NT2/D1 (cell line): ENCODE results near the gene MYO1C.
"Not testable (repeated sequence)": the region's sequence is repeated elsewhere in the genome, so short reads cannot be mapped to it uniquely, and the experiment has no call there.

Experiments
- DNase-seq: peaks from one replicate; pipeline ENCODE4 v3.0.0-alpha.2; 2011; ENCODE audit warnings: low read depth, low spot score
- H3K27me3 ChIP-seq: 2 replicates; pipeline ENCODE4 v1.6.0; 2011; ENCODE audit warnings: mild to moderate bottlenecking; ENCODE audit not compliant: insufficient read length, insufficient read depth
- H3K36me3 ChIP-seq: 2 replicates; pipeline ENCODE4 v1.6.1; 2011; ENCODE audit warnings: mild to moderate bottlenecking, low read length, mixed read lengths; ENCODE audit not compliant: insufficient read depth, insufficient read length
- H3K4me1 ChIP-seq: 2 replicates; pipeline ENCODE4 v1.5.1; 2011; ENCODE audit not compliant: insufficient read depth, insufficient read length
- H3K4me3 ChIP-seq: 2 replicates; pipeline ENCODE4 v1.5.1; 2011; ENCODE audit warnings: low read depth; ENCODE audit not compliant: insufficient read length
- H3K9ac ChIP-seq: 2 replicates; pipeline ENCODE4 v1.6.0; 2011; ENCODE audit warnings: low read depth; ENCODE audit not compliant: insufficient read length
- H3K9me3 ChIP-seq: 2 replicates; pipeline ENCODE4 v1.5.1; 2011; ENCODE audit warnings: mild to moderate bottlenecking, low read length; ENCODE audit not compliant: insufficient read depth
- SUZ12 ChIP-seq: IDR thresholded peaks from 2 replicates; pipeline ENCODE4 v1.6.1; 2011; ENCODE audit not compliant: insufficient read length, insufficient read depth; ENCODE audit errors: extremely low read depth
- YY1 ChIP-seq: IDR thresholded peaks from 2 replicates; pipeline ENCODE4 v1.6.1; 2011; ENCODE audit not compliant: insufficient read length, insufficient read depth
- ZNF274 ChIP-seq: IDR thresholded peaks from 2 replicates; pipeline ENCODE4 v1.6.1; 2011; ENCODE audit warnings: mild to moderate bottlenecking, low read depth, low read length

The MYO1C gene

DNA sequence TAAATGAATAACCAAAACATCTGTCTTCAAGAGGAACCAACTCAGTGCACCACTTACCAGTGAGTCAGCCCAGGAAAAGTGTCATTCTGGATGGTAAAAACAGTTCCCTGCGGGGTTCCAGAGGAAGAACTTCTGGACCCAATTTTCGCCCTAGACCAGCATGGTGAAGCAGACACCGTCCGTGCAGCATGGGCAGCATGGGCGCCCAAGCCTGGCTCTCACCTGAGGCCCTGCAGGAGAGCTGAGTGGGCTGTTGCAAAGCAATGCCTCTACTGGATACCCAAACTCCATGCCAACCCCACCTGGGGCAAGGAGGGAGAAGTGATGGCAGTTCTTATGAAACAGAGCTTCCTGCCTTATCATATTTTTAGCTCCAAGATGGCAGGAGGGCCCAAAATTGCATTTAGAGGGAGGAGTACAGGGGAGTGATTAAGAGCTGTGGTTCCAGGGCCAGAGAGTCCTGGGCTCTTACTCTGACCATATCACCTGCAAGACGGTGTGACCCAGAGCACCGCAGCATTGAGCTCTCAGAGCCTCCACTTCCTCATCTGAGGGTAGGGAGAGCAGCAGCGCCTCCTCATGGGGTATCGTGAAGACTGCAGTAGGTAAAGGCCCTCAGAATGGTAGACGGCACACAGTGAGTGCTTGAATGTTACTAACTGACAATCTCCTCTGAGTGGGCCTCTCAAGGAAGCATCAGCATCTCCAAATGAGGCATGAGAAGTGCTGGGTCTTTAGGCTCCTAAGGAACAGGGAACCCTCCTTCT, 40.5 kb upstream of the MYO1C start:
- Histone ChIP-seq H3K4me3 (no peak overlapping the region), H3K9me3 (no peaks in the 10 kb centered on the region), H3K36me3 (peaks cover 75% of the 10 kb centered on the region), H3K27me3 (no peaks in the 10 kb centered on the region), H3K9ac (no peak overlapping the region), H3K4me1 (no peaks in the 10 kb centered on the region)
- DNase-seq = no peak
- no peak for TF ChIP-seq ZNF274
- TF ChIP-seq YY1 = no peak
- TF ChIP-seq SUZ12 = no peak

GRCh38 chr17:1529863-1530262, 37.4 kb upstream of the MYO1C start:
- TF ChIP-seq SUZ12 (no peak), YY1 (no peak), ZNF274 (no peak)
- no peak for DNase-seq
- no peak overlapping the region for H3K4me3 ChIP-seq
- H3K4me1 ChIP-seq = no peaks in the 10 kb centered on the region
- peaks cover 78% of the 10 kb centered on the region for H3K36me3 ChIP-seq
- no peak overlapping the region for H3K9ac ChIP-seq
- H3K9me3 ChIP-seq = no peaks in the 10 kb centered on the region
- no peaks in the 10 kb centered on the region for H3K27me3 ChIP-seq

GRCh38 chr17:1526876-1527275, 34.4 kb upstream of the MYO1C start:
- H3K4me3 ChIP-seq, H3K9me3 ChIP-seq, DNase-seq, H3K9ac ChIP-seq, H3K4me1 ChIP-seq, H3K27me3 ChIP-seq: not testable (repeated sequence)
- peaks cover 62% of the 10 kb centered on the region for H3K36me3 ChIP-seq

- Histone ChIP-seq H3K27me3 (no peaks in the 10 kb centered on the region), H3K9ac (no peak overlapping the region), H3K4me1 (no peaks in the 10 kb centered on the region), H3K9me3 (no peaks in the 10 kb centered on the region), H3K36me3 (peaks cover 64% of the 10 kb centered on the region), H3K4me3 (no peak overlapping the region)
- TF ChIP-seq YY1 (no peak), ZNF274 (no peak), SUZ12 (no peak)
- no peak for DNase-seq
Measured at GRCh38 chr17:1522626-1523025, 30.1 kb upstream of the MYO1C start.

- no peaks in the 10 kb centered on the region for H3K9me3 ChIP-seq
- H3K4me3 ChIP-seq = no peak overlapping the region
- H3K27me3 ChIP-seq = no peaks in the 10 kb centered on the region
- H3K36me3 ChIP-seq = peaks cover 52% of the 10 kb centered on the region
- H3K4me1 ChIP-seq = no peaks in the 10 kb centered on the region
- H3K9ac ChIP-seq = no peak overlapping the region
- DNase-seq = no peak
- TF ChIP-seq YY1 = no peak
- TF ChIP-seq SUZ12 = no peak
- no peak for TF ChIP-seq ZNF274
Measured at GRCh38 chr17:1521086-1521640, 28.7 kb upstream of the MYO1C start.

- Histone ChIP-seq H3K4me1 (no peaks in the 10 kb centered on the region), H3K36me3 (peaks cover 46% of the 10 kb centered on the region), H3K4me3 (no peak overlapping the region), H3K9ac (no peak overlapping the region), H3K27me3 (no peaks in the 10 kb centered on the region), H3K9me3 (no peaks in the 10 kb centered on the region)
- DNase-seq = no peak
- TF ChIP-seq SUZ12 = no peak
Measured at GRCh38 chr17:1519678-1520077, 27.2 kb upstream of the MYO1C start.

DNA sequence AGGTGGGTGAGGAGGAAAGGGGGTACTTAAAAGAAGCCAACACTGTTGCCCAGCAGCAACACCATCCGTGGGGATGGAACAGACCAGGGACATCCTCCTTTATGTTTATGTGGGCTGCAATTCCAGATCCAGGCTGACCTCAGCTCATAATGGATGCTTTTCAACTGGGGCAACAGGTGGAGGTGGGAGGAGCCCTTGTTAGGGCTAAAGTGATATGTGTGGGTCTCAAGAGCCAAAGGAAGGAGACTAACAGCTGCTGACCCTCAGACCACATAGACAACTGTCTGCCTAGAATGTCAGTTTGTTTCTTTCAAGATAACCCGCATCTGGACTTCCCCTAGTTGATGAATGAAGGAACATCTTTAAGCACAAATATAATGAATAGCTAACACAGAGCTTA, 25.9 kb upstream of the MYO1C start:
- H3K9ac ChIP-seq = no peak overlapping the region
- DNase-seq = no peak

More for the DNA sequence above, 25.9 kb upstream of the MYO1C start:
- Histone ChIP-seq H3K4me3 (no peak overlapping the region), H3K4me1 (peaks cover 2% of the 10 kb centered on the region), H3K27me3 (no peaks in the 10 kb centered on the region), H3K9me3 (no peaks in the 10 kb centered on the region), H3K36me3 (peaks cover 48% of the 10 kb centered on the region)
- no peak for TF ChIP-seq SUZ12
- no peak for TF ChIP-seq ZNF274
- no peak for TF ChIP-seq YY1
